SK-N-MC (cell line): ENCODE data around the gene TCERG1L.

ENCODE experiments used
- DNase-seq: peaks from one replicate; pipeline ENCODE4 v3.0.0-alpha.2; 2011; ENCODE audit warnings: low read depth, low spot score
- H3K27ac ChIP-seq: fragments of 200-600 bp; sonication (generic); 2 replicates; pipeline ENCODE4 v1.5.1; 2016; ENCODE audit warnings: mixed run types
- H3K36me3 ChIP-seq: fragments of 200-600 bp; sonication (generic); 2 replicates; pipeline ENCODE4 v1.6.1; 2017; ENCODE audit warnings: antibody characterized with exemption, low read length, mixed read lengths; ENCODE audit not compliant: insufficient read depth
- H3K4me3 ChIP-seq: fragments of 200-600 bp; sonication (generic); 2 replicates; pipeline ENCODE4 v1.5.1; 2016
- H3K9ac ChIP-seq: fragments of 200-600 bp; sonication (generic); 2 replicates; pipeline ENCODE4 v1.8.0; 2017; ENCODE audit warnings: mixed run types, mixed read lengths; ENCODE audit not compliant: insufficient read length
- H3K9me3 ChIP-seq: fragments of 200-600 bp; sonication (generic); 2 replicates; pipeline ENCODE4 v1.6.1; 2017; ENCODE audit warnings: low read depth, mild to moderate bottlenecking, antibody characterized with exemption, low read length, moderate library complexity, mixed read lengths
- EZH2 ChIP-seq: fragments of 200-600 bp; sonication (generic); IDR thresholded peaks from one replicate; pipeline ENCODE4 v1.6.1; 2017; ENCODE audit warnings: antibody characterized with exemption
- FOXP2 ChIP-seq: optimal IDR thresholded peaks from 2 replicates; pipeline ENCODE3; 2011; ENCODE audit warnings: mild to moderate bottlenecking, moderate library complexity; ENCODE audit not compliant: insufficient read depth; ENCODE audit errors: extremely low read length, control extremely low read depth
- POLR2AphosphoS5 ChIP-seq: IDR thresholded peaks from 2 replicates; pipeline ENCODE4 v1.6.1; 2012; ENCODE audit warnings: mild to moderate bottlenecking, low read depth, low read length, borderline replicate concordance

The TCERG1L gene

DNA sequence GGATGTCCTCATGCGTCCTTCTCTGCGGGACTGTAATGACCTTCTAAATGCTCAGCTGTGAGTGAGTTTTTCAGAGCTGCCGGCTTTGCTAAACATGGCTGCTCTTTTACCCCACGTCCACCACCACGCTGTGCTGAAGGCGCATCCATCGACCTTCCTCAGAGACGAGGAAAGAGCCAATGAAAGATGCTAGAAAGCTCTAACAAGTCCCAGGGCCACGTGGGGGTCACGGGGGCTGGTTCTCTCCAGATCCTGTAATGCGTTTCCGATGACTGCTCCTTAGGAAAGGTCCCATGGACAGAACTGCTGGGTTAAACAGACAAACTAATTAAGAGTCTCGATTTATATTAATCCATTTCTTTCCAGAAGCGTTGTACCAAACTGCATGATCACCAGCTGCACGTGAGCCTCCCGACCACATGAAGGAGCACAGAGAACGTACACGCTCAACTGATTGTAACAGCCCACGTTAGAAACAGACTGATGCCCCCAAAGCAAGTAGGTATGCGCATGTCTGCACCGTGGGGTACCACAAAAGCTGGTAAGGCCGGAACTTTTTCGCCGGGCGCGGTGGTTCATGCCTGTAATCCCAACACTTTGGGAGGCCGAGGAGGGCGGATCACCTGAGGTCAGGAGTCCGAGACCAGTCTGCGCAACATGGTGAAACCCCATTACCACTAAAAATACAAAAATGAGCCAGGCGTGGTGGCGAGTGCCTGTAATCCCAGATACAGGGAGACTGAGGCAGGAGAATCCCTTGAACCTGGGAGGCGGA lies 109.6 kb downstream of the TCERG1L start:
- Histone ChIP-seq H3K36me3 (no peaks in the 10 kb centered on the region), H3K9me3 (no peaks in the 10 kb centered on the region), H3K9ac (no peak overlapping the region), H3K27ac (no peak overlapping the region), H3K4me3 (no peak overlapping the region)
- DNase-seq, result no peak
- TF ChIP-seq EZH2, result no peak
- no peak for TF ChIP-seq POLR2AphosphoS5
- TF ChIP-seq FOXP2, result no peak

- DNase-seq, result no peak
- TF ChIP-seq EZH2 (no peak), POLR2AphosphoS5 (no peak), FOXP2 (no peak)
- no peaks in the 10 kb centered on the region for H3K36me3 ChIP-seq
- no peak overlapping the region for H3K4me3 ChIP-seq
- H3K27ac ChIP-seq, result no peak overlapping the region
- no peaks in the 10 kb centered on the region for H3K9me3 ChIP-seq
- H3K9ac ChIP-seq, result no peak overlapping the region
Measured at GRCh38 chr10:131200856-131201470, 110.6 kb downstream of the TCERG1L start.

GRCh38 chr10:131199646-131200045 lies 111.9 kb downstream of the TCERG1L start:
- no peak for TF ChIP-seq POLR2AphosphoS5
- TF ChIP-seq FOXP2, result no peak
- TF ChIP-seq EZH2, result no peak
- H3K4me3 ChIP-seq, result no peak overlapping the region

DNA sequence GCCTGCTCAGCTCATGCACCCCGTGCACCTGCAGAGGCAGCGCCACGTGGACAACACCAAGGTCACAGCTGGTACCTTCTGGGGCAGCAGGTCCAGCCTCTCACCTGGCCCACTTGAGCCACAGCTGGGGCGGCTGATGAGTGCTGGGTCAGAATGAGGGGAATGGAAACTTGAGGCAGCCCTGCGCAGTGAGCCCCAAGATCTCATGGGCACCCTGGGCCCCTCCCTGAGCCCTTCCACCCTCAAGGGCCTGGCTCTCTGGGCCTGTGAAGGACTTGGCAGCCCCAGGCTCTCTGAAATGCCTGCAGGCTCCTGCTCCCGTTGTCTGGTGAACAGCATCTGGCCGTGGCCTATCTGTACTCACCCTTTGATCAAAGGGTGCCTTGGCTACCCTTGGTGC lies 112.7 kb downstream of the TCERG1L start:
- Histone ChIP-seq H3K9me3 (no peaks in the 10 kb centered on the region), H3K36me3 (no peaks in the 10 kb centered on the region), H3K4me3 (no peak overlapping the region), H3K27ac (no peak overlapping the region), H3K9ac (no peak overlapping the region)
- no peak for DNase-seq
- TF ChIP-seq FOXP2 (no peak), POLR2AphosphoS5 (no peak), EZH2 (no peak)

More at GRCh38 chr10:131199646-131200045, 111.9 kb downstream of the TCERG1L start:
- Histone ChIP-seq H3K9ac (no peak overlapping the region), H3K27ac (no peak overlapping the region), H3K36me3 (no peaks in the 10 kb centered on the region), H3K9me3 (no peaks in the 10 kb centered on the region)
- no peak for DNase-seq

DNA sequence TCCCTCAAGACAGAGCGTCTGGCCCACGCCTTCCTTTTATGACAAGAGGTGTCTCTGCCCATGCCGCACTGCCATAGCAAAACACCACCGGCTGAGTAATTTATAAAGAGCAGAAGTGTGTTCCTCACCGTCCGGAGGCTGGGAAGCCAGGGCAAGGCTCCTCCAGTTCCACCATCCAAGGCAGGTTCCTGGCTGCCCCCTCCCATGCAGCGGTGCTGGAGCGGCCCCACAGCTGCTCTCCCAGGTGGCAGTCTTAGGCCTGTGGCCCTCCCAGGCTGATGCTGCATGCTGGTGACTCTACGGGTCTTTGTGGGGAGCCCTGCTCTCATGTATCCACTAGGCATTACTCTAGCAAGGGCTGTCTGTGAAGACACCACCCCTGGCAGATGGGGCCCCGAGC lies 113.1 kb downstream of the TCERG1L start:
- DNase-seq, result no peak
- TF ChIP-seq FOXP2 (no peak), EZH2 (no peak), POLR2AphosphoS5 (no peak)
- Histone ChIP-seq H3K36me3 (no peaks in the 10 kb centered on the region), H3K4me3 (no peak overlapping the region), H3K27ac (no peak overlapping the region), H3K9me3 (no peaks in the 10 kb centered on the region), H3K9ac (no peak overlapping the region)

GRCh38 chr10:131196176-131196885 lies 115.2 kb downstream of the TCERG1L start:
- H3K9ac ChIP-seq, result no peak overlapping the region
- H3K36me3 ChIP-seq, result no peaks in the 10 kb centered on the region
- no peak overlapping the region for H3K4me3 ChIP-seq
- H3K9me3 ChIP-seq, result no peaks in the 10 kb centered on the region
- no peak for DNase-seq
- TF ChIP-seq EZH2 (no peak), POLR2AphosphoS5 (no peak), FOXP2 (no peak)
- no peak overlapping the region for H3K27ac ChIP-seq

- DNase-seq, result no peak
- H3K9me3 ChIP-seq, result no peaks in the 10 kb centered on the region
Measured at GRCh38 chr10:131195558-131196159, 115.9 kb downstream of the TCERG1L start.

DNA sequence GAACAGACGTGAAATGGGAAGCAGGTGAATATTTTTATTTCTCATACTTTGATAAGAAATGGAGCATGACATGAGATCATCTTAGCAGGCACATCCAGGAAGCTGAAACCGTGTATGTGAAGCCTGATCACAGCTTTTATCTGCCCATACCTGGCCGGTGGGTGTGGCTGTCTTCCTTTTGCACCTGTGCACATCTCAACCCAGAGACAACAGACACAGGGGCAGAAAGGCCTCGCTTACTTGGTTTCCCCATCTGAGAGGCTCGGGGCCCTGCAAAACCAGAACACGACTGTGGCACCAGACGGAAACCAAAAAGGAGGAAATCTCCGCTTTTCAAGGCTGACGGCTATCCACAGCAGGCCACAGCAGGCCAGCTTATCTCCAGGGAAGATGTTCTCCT lies 116.4 kb downstream of the TCERG1L start:
- no peaks in the 10 kb centered on the region for H3K36me3 ChIP-seq
- H3K9ac ChIP-seq, result no peak overlapping the region
- TF ChIP-seq POLR2AphosphoS5 (no peak), EZH2 (no peak), FOXP2 (no peak)
- H3K27ac ChIP-seq, result no peak overlapping the region
- no peak overlapping the region for H3K4me3 ChIP-seq
- H3K9me3 ChIP-seq, result no peaks in the 10 kb centered on the region
- DNase-seq, result no peak

More at GRCh38 chr10:131195558-131196159, 115.9 kb downstream of the TCERG1L start:
- TF ChIP-seq FOXP2 (no peak), EZH2 (no peak), POLR2AphosphoS5 (no peak)
- H3K36me3 ChIP-seq, result no peaks in the 10 kb centered on the region
- no peak overlapping the region for H3K27ac ChIP-seq
- H3K4me3 ChIP-seq, result no peak overlapping the region
- no peak overlapping the region for H3K9ac ChIP-seq
